HEK293T (cell line): ENCODE results near the gene TRIM31.
A peak's percentile ranks its signal among the peaks of the same experiment; 100 is the strongest.

ENCODE experiments used
- CTCF ChIA-PET: fragments of 350-600 bp; formaldehyde crosslinking; extraction: SDS; loops from one replicate; lab custom pipeline; 2021; ENCODE audit warnings: antibody characterized with exemption, inconsistent platforms; lab: Yijun Ruan, JAX
- POLR2A ChIA-PET: fragments of 350-600 bp; formaldehyde crosslinking; extraction: SDS; loops from one replicate; lab custom pipeline; 2020; ENCODE audit warnings: antibody characterized with exemption, inconsistent platforms; lab: Yijun Ruan, JAX
- DNase-seq: peaks from one replicate; pipeline ENCODE4 v3.0.0; 2012; ENCODE audit warnings: mixed read lengths; ENCODE audit errors: extremely low spot score
- ARNT ChIP-seq: fragments of 450-650 bp; IDR thresholded peaks from 2 replicates; pipeline ENCODE4 v1.6.1; 2017; ENCODE audit warnings: mild to moderate bottlenecking
- BHLHE40 ChIP-seq: fragments of 450-650 bp; IDR thresholded peaks from 2 replicates; pipeline ENCODE4 v1.6.1; 2016; ENCODE audit warnings: mild to moderate bottlenecking, moderate library complexity, borderline replicate concordance
- CTBP1 ChIP-seq: fragments of 450-650 bp; IDR thresholded peaks from 2 replicates; pipeline ENCODE4 v1.6.1; 2016; ENCODE audit warnings: borderline replicate concordance
- ELF4 ChIP-seq: fragments of 450-650 bp; IDR thresholded peaks from 2 replicates; pipeline ENCODE4 v1.6.1; 2017; ENCODE audit warnings: antibody characterized with exemption
- FOXA1 ChIP-seq: fragments of 450-650 bp; IDR thresholded peaks from 2 replicates; pipeline ENCODE4 v1.6.1; 2016; ENCODE audit warnings: mild to moderate bottlenecking
- FOXK2 ChIP-seq: fragments of 450-650 bp; IDR thresholded peaks from 2 replicates; pipeline ENCODE4 v1.6.1; 2016; ENCODE audit warnings: mild to moderate bottlenecking
- FOXM1 ChIP-seq: fragments of 450-650 bp; IDR thresholded peaks from 2 replicates; pipeline ENCODE4 v1.6.1; 2017; ENCODE audit warnings: mild to moderate bottlenecking, borderline replicate concordance
- HDGF ChIP-seq: fragments of 450-650 bp; IDR thresholded peaks from 2 replicates; pipeline ENCODE4 v1.6.1; 2017; ENCODE audit warnings: antibody characterized with exemption, borderline replicate concordance
- L3MBTL2 ChIP-seq: fragments of 450-650 bp; conservative IDR thresholded peaks from 2 replicates; pipeline ENCODE4 v1.6.1; 2016; ENCODE audit warnings: mild to moderate bottlenecking
- LEF1 ChIP-seq: fragments of 450-650 bp; IDR thresholded peaks from 2 replicates; pipeline ENCODE4 v1.6.1; 2017; ENCODE audit warnings: mild to moderate bottlenecking, borderline replicate concordance
- NFRKB ChIP-seq: fragments of 450-650 bp; IDR thresholded peaks from 2 replicates; pipeline ENCODE4 v1.6.1; 2016; ENCODE audit warnings: mild to moderate bottlenecking, moderate library complexity
- SP1 ChIP-seq: fragments of 450-650 bp; IDR thresholded peaks from 2 replicates; pipeline ENCODE4 v1.6.1; 2017
- SUZ12 ChIP-seq: fragments of 450-650 bp; IDR thresholded peaks from 2 replicates; pipeline ENCODE4 v1.6.1; 2016; ENCODE audit warnings: mild to moderate bottlenecking
- TARDBP ChIP-seq: fragments of 450-650 bp; IDR thresholded peaks from 2 replicates; pipeline ENCODE4 v1.6.1; 2016
- ZNF384 ChIP-seq: fragments of 450-650 bp; IDR thresholded peaks from 2 replicates; pipeline ENCODE4 v1.6.1; 2016
- TF ChIP-seq, protein P1 (sequence below): fragments of 450-650 bp; IDR thresholded peaks from 2 replicates; pipeline ENCODE4 v1.6.1; 2016

TRIM31 gene

DNA sequence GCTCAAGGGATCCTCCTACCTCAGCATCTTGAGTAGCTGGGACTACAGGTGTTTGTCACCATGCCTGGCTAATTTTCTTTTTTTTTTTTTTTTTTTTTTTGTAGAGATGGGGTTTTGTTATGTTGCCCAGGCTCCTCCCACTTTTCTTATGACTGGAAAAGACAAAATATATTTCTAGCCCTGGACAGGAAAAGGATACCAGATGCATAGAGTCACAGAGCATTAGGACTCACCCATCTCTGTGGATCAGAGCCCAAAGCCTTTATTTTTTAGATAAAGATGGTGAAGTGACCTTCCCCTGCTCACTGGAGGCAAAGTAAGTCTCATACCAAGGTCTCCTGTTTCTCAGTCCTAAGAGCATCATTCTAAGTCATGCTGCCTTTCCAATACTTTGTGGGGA, 44.7 kb upstream of the TRIM31 start:
- TF ChIP-seq FOXK2 (no peak), HDGF (no peak), L3MBTL2 (no peak), FOXM1 (no peak), SP1 (no peak), SUZ12 (no peak), LEF1 (no peak), TARDBP (no peak), ZNF384 (no peak), CTBP1 (no peak), ELF4 (no peak), NFRKB (no peak), ARNT (no peak), BHLHE40 (no peak), FOXA1 (no peak)
- TF ChIP-seq, protein P1, sequence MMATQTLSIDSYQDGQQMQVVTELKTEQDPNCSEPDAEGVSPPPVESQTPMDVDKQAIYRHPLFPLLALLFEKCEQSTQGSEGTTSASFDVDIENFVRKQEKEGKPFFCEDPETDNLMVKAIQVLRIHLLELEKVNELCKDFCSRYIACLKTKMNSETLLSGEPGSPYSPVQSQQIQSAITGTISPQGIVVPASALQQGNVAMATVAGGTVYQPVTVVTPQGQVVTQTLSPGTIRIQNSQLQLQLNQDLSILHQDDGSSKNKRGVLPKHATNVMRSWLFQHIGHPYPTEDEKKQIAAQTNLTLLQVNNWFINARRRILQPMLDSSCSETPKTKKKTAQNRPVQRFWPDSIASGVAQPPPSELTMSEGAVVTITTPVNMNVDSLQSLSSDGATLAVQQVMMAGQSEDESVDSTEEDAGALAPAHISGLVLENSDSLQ: no peak
- ChIA-PET POLR2A (no interaction called here), CTCF (no interaction called here)
- DNase-seq: no peak

DNA sequence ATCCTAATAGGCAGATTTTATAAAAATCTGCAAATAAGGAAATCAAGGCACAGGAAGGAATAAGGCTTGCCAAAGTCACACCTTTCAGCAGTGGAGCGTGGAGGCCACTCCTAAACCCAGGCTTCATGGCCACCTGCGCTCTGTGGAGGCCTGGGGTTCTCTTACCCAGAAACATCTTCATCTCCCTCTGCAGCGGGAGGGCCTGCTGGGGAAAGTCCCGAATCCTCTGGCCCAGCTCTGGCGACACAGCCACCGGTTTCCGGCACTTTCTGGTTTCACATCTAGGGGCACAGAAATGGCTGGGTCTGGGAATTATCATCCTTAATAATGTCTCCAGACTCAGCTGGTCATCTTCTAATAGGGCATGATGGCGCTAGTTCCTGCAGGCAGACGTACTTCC, 43.9 kb upstream of the TRIM31 start:
- ChIA-PET POLR2A (no interaction called here), CTCF (no interaction called here)
- TF ChIP-seq CTBP1: no peak
- TF ChIP-seq, protein P1: no peak
- no peak for TF ChIP-seq ELF4
- no peak for TF ChIP-seq BHLHE40
- TF ChIP-seq SP1: no peak
- no peak for TF ChIP-seq TARDBP
- no peak for TF ChIP-seq NFRKB
- TF ChIP-seq ARNT: no peak
- TF ChIP-seq FOXK2: no peak
- TF ChIP-seq LEF1: no peak
- no peak for TF ChIP-seq FOXM1
- DNase-seq: no peak

DNA sequence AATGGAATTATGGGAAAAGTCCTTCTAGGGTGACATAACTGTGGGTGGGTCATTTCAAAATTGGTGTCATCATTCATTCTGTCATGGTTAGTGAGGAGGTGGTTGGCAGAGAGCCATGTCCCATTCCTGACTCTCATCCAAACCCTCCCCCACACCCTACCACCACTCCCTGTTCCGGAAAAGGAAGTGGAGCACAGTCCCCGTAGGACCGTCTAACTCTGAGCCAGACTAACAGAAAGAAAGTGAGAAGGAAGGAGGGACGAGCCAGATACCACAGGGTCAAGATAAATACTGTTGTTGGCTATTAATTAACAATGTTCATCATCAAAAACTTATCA, 43.3 kb upstream of the TRIM31 start:
- TF ChIP-seq SUZ12 (no peak), ELF4 (no peak), FOXK2 (no peak), NFRKB (no peak), L3MBTL2 (no peak), SP1 (no peak), ZNF384 (no peak), LEF1 (no peak)
- TF ChIP-seq, protein P1: peak; percentile 79
- peak; percentile 35 for DNase-seq
- POLR2A ChIA-PET: interaction anchor here (1.0 kb wide), 1 partner anchor 54 kb away, joined by 3 read pairs; no protein-coding TSS in a partner anchor
- CTCF ChIA-PET: no interaction called here

DNA sequence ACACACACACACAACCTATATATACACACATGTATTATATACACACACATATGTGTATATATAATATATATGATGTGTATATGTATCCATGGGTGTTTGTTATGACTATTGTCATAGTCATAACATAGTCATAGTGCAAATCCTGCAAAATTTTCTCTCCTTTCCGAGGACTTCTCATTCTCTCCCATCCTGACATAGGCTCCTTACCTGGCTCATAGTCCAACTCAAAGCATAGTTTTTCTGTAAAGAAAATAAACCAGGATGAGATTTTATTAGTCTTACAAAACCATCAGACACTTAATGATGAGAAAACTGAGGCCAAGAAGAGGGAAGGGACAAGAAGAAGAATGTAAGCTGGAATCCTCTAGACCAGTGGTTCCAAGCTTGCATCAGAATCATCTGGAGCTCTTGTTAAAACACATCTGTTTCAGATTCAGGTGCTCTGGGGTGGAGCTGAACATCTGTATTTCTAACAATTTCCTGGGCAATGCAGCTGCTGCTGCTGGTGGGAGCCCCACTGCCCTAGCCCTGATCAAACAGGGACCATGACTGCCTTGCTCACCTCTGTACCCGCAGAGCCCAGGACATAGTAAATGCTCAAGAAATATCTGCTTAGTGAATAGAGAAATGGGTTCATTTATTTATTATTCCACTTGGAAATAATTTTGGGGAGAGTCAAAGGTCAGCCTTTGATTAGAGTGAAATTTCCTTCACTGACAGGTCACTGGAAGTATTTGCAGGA, 42.8 kb upstream of the TRIM31 start:
- POLR2A ChIA-PET: interaction anchor here (0.6 to 1.0 kb wide), 2 partner anchors 54 to 89 kb away, joined by 3 read pairs; partner anchors contain the start of gene PPP1R11
- CTCF ChIA-PET: interaction anchor here (1.5 kb wide), 1 partner anchor 30 kb away, joined by 3 read pairs; no protein-coding TSS in a partner anchor
- DNase-seq: no peak
- TF ChIP-seq FOXK2: no peak
- TF ChIP-seq SP1: no peak
- TF ChIP-seq NFRKB: no peak
- no peak for TF ChIP-seq CTBP1
- TF ChIP-seq FOXA1: no peak
- TF ChIP-seq L3MBTL2: no peak
- TF ChIP-seq HDGF: no peak
- TF ChIP-seq BHLHE40: no peak
- no peak for TF ChIP-seq ARNT
- TF ChIP-seq FOXM1: no peak
- no peak for TF ChIP-seq TARDBP
- TF ChIP-seq LEF1: no peak
- no peak for TF ChIP-seq SUZ12
- TF ChIP-seq ZNF384: no peak
- TF ChIP-seq ELF4: no peak
- TF ChIP-seq, protein P1: no peak

DNA sequence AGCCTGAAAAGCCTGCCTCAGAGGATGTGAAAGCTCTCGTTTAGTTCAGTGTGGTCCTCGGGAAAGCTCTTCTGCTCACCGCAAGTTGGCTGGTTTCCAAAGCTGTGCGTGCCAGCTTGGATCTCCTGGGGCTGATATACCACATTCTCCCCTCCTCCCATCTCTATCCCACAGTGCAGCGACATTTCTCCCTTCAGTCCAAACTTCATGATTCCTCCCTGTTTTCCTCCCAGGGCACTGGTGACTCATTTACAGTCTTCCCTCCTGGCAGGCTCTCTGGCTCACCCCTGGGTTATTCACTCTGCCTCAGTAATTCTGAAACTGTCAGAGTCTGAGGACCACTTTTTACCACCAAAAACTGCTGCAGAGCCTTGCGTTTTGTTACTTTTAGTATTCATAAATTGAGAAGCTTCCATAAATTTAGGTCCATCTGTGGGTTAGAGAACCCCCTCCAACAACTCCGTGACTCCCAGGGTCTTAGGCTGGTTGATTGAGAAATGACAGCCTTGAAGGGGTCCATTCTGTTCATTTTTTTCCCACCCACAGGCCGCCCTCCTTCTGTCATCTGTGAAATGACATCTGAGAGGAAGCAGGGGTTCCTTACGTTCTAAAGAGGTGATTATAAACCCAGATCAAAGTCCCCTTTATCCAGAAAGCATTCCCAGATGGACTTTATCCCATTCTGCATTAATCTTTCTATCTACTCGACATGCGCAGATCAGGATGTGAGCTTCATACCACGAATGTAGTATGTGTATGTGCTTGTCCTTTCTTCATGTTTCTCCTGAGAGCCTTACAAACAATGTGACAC, 42.0 kb upstream of the TRIM31 start:
- TF ChIP-seq L3MBTL2: no peak
- no peak for TF ChIP-seq SP1
- no peak for TF ChIP-seq FOXK2
- TF ChIP-seq ARNT: no peak
- no peak for TF ChIP-seq TARDBP
- TF ChIP-seq, protein P1: no peak
- no peak for TF ChIP-seq CTBP1
- TF ChIP-seq ZNF384: no peak
- no peak for TF ChIP-seq FOXM1
- TF ChIP-seq SUZ12: no peak
- no peak for TF ChIP-seq FOXA1
- no peak for TF ChIP-seq HDGF
- TF ChIP-seq LEF1: no peak
- no peak for TF ChIP-seq ELF4
- TF ChIP-seq NFRKB: no peak
- TF ChIP-seq BHLHE40: no peak
- DNase-seq: no peak
- ChIA-PET CTCF (interaction anchor here (1.0 to 1.5 kb wide), 2 partner anchors 24 to 29 kb away, joined by 3 to 4 read pairs; no protein-coding TSS in a partner anchor), POLR2A (interaction anchor here (0.6 to 1.1 kb wide), 3 partner anchors 53 to 94 kb away, joined by 3 read pairs; partner anchors contain the start of genes POLR1H and PPP1R11)
